Measurements from ENCODE around the gene TMIGD1. TPM values are rescaled to one million over a fixed set of nuclear protein-coding genes. Genes with fewer than 3 reads are reported as not detected.

TMIGD1 gene
- total RNA-seq, 1 donor from 2014 or later, result not detected

DNA sequence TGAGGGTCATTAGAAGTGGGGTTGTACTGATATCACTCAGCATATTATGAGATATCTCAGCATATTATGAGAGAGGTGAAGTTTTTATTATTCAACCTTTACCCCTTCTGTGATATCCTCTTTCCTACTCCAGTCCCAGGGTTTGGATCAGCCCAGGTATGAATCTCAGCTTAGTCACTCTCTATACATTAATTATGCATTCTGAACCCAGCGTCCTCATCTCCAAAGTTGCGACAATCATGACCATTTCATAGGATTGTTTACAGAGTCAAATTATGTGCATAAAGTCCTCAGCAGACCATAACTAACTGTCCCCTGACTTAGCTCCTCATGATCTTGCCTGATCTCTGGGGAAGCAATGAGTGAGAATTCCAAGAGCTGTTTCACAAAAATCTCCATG is 21.6 kb downstream of the TMIGD1 start:
- Histone ChIP-seq H3K27me3 (no peaks in the 10 kb centered on the region), H3K27ac (no peak overlapping the region), H3K4me1 (no peaks in the 10 kb centered on the region), H3K4me3 (no peak overlapping the region), H3K9me3 (no peaks in the 10 kb centered on the region), H3K36me3 (no peaks in the 10 kb centered on the region)
- no peak for DNase-seq
- no peak for ATAC-seq
- intact Hi-C loops (cut with DNase I), result no loop called here
- TF ChIP-seq, protein P1, sequence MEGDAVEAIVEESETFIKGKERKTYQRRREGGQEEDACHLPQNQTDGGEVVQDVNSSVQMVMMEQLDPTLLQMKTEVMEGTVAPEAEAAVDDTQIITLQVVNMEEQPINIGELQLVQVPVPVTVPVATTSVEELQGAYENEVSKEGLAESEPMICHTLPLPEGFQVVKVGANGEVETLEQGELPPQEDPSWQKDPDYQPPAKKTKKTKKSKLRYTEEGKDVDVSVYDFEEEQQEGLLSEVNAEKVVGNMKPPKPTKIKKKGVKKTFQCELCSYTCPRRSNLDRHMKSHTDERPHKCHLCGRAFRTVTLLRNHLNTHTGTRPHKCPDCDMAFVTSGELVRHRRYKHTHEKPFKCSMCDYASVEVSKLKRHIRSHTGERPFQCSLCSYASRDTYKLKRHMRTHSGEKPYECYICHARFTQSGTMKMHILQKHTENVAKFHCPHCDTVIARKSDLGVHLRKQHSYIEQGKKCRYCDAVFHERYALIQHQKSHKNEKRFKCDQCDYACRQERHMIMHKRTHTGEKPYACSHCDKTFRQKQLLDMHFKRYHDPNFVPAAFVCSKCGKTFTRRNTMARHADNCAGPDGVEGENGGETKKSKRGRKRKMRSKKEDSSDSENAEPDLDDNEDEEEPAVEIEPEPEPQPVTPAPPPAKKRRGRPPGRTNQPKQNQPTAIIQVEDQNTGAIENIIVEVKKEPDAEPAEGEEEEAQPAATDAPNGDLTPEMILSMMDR (IDR thresholded peaks at IDR 0.05), result no peak

DNA sequence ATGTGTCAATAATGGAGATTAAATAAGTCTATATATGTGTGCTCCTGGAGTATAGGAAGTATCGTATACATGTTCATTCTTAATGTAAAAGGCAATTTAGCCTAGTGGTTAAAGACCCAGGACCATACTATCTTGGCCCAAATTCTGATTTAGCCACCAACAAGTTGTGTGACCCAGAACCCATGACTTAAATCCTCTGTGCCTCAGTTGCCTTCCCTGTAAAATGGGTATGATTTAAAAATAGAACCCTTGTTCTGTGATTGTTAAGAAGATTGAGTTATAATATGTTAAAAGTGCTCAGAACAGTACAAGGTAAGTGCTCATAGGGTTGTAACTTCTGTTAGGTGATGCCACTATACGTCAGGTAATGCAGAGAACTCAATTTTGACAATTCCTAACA is 23.3 kb downstream of the TMIGD1 start:
- H3K4me1 ChIP-seq, result no peaks in the 10 kb centered on the region
- no peak overlapping the region for H3K27ac ChIP-seq
- no peaks in the 10 kb centered on the region for H3K27me3 ChIP-seq
- DNase-seq (no peak), ATAC-seq (no peak)
- no peak overlapping the region for H3K4me3 ChIP-seq
- H3K9me3 ChIP-seq, result no peaks in the 10 kb centered on the region
- intact Hi-C loops (cut with DNase I), result no loop called here
- TF ChIP-seq, protein P1 (IDR thresholded peaks at IDR 0.05), result no peak
- no peaks in the 10 kb centered on the region for H3K36me3 ChIP-seq

DNA sequence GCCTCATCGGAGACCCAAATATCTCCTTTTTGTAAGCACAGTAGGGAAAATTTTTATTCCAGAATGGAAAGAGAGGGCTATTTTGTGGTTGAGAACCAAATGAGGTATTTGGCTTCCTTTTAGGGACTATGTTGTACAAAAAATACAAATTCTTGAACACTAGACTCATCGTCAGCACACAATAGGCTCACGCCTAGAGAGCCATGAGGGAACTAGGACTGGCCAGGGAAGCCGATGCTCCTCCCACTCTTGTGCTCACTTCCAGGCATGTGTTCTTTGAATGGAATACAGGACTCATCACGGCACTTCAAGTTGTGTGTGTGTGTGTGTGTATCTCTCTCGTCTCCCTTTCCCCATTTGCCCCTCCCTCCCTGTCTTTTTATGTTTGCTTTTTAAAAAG is 24.3 kb downstream of the TMIGD1 start:
- intact Hi-C loops (cut with DNase I), result no loop called here
- H3K4me1 ChIP-seq, result no peaks in the 10 kb centered on the region
- no peak for ATAC-seq

DNA sequence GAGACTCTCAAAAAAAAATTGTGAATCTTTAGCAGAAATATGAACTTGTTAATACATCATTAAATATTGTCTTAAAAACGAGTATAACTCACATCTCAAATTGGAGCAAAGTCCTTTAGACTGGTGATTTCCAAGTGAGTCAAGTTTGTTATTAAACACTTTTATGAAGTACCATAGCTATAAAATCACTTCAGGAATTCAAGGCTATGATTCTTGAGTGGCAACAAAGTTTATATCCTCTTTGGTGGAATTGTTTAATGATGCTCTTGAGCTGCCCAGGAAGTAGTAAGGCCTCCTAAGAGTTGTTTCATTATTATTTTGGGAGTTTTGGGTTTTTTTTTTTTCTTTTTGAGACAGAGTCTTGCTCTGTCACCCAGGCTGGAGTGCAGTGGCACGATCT is 25.5 kb downstream of the TMIGD1 start:
- TF ChIP-seq, protein P1 (IDR thresholded peaks at IDR 0.05), result no peak
- Histone ChIP-seq H3K4me1 (no peaks in the 10 kb centered on the region), H3K27me3 (no peaks in the 10 kb centered on the region), H3K9me3 (no peaks in the 10 kb centered on the region), H3K4me3 (no peak overlapping the region), H3K36me3 (no peaks in the 10 kb centered on the region), H3K27ac (no peak overlapping the region)
- DNase-seq (no peak), ATAC-seq (peak; percentile 39)
- intact Hi-C loops (cut with DNase I), result no loop called here

More for the DNA sequence above, 24.3 kb downstream of the TMIGD1 start:
- TF ChIP-seq, protein P1 (IDR thresholded peaks at IDR 0.05), result no peak
- Histone ChIP-seq H3K36me3 (no peaks in the 10 kb centered on the region), H3K27ac (no peak overlapping the region), H3K27me3 (no peaks in the 10 kb centered on the region), H3K4me3 (no peak overlapping the region), H3K9me3 (no peaks in the 10 kb centered on the region)
- DNase-seq, result no peak

DNA sequence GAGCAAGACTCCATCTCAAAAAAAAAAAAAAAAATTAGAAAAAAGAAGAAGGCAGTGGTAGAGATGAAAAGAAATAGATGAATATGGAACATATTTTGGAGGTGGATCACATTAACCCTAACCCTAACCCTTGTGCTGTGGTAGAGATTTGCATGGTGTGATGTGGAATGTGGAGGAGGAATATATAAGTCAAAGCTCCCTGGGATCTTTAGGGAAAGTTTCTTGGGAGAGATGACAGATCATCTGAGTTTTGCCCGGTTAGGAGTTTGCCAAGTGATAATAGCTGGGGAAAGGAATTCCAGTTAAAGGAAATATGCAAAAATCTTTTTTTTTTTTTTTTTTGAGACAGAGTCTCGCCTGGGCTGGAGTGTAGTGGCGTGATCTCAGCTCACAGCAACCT is 29.1 kb downstream of the TMIGD1 start:
- no peak for ATAC-seq
- intact Hi-C loops (cut with DNase I), result no loop called here
- TF ChIP-seq, protein P1 (IDR thresholded peaks at IDR 0.05), result no peak
- no peaks in the 10 kb centered on the region for H3K4me1 ChIP-seq
- DNase-seq, result no peak
- no peaks in the 10 kb centered on the region for H3K27me3 ChIP-seq
- H3K4me3 ChIP-seq, result no peak overlapping the region
- no peaks in the 10 kb centered on the region for H3K9me3 ChIP-seq
- no peaks in the 10 kb centered on the region for H3K36me3 ChIP-seq
- no peak overlapping the region for H3K27ac ChIP-seq

DNA sequence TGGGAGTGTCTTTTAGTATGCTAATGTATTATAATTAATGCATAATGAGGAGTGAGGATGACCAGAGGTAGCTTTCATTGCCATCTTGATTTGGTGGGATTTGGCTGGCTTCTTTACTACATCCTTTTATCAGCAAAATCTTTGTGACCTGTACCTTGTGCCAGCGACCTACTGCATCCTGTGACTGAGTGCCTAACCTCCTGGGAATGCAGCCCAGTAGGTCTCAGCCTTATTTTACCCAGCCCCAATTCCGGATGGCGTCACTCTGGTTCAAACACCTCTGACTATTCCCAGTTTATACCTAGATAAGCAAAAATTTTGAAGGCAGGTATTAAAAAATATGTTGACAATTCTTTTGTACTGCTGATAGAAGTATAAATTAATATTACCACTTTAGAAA is 31.6 kb downstream of the TMIGD1 start:
- no peak overlapping the region for H3K27ac ChIP-seq
- no peaks in the 10 kb centered on the region for H3K36me3 ChIP-seq
- no peak for ATAC-seq
- no peaks in the 10 kb centered on the region for H3K4me1 ChIP-seq
- no peaks in the 10 kb centered on the region for H3K9me3 ChIP-seq
- H3K27me3 ChIP-seq, result no peaks in the 10 kb centered on the region
- H3K4me3 ChIP-seq, result no peak overlapping the region
- TF ChIP-seq, protein P1 (IDR thresholded peaks at IDR 0.05), result no peak
- no peak for DNase-seq
- intact Hi-C loops (cut with DNase I), result no loop called here

Data from upper lobe of right lung (tissue), 1 donor.